Measurements from ENCODE around the gene PDZRN3. TPM values are rescaled to one million over a fixed set of nuclear protein-coding genes. Genes with fewer than 3 reads are reported as not detected.

PDZRN3 gene
- total RNA-seq, 1 donor from 2014 or later, result 21.9 TPM

DNA sequence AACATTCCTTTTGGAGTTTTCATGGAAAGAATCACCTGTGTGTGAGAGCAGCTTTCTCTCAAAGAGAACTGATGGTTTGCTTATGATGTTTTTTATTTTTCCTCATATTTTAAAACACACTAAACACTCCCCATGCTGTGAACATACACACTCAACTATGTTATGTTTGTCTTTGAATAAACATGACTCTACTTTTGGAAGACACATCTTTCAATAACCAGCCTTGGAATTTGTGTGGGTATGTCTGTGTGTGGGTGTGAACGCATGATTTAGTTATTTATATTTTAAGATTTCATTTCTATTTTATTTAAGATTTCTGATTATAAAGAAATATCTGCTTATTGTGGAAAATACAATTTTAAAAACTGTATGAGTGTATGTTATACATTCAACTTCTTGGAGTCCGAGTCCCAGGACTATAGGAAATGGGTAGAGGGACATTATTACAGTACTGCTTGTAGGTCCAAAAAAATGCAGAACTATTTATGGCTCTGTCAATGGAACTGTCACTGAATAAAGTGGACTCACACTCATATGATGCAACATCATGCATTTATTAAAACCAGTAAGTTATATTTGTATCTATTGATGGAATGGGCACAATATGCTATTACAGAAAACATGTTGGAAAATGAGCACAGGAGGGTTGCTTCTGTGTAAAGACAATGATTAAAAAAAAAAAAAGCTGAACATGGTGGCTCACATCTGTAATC lies 43.5 kb downstream of the PDZRN3 start:
- H3K4me3 Mint-ChIP-seq (ENCODE audit: unreplicated experiment), result no peak overlapping the region
- peaks cover 15% of the 10 kb centered on the region for H3K4me1 Mint-ChIP-seq (ENCODE audit: low read depth, unreplicated experiment)
- H3K27me3 Mint-ChIP-seq (ENCODE audit: unreplicated experiment), result peaks cover 2% of the 10 kb centered on the region
- TF ChIP-seq, protein P1, sequence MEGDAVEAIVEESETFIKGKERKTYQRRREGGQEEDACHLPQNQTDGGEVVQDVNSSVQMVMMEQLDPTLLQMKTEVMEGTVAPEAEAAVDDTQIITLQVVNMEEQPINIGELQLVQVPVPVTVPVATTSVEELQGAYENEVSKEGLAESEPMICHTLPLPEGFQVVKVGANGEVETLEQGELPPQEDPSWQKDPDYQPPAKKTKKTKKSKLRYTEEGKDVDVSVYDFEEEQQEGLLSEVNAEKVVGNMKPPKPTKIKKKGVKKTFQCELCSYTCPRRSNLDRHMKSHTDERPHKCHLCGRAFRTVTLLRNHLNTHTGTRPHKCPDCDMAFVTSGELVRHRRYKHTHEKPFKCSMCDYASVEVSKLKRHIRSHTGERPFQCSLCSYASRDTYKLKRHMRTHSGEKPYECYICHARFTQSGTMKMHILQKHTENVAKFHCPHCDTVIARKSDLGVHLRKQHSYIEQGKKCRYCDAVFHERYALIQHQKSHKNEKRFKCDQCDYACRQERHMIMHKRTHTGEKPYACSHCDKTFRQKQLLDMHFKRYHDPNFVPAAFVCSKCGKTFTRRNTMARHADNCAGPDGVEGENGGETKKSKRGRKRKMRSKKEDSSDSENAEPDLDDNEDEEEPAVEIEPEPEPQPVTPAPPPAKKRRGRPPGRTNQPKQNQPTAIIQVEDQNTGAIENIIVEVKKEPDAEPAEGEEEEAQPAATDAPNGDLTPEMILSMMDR (IDR thresholded peaks at IDR 0.05; ENCODE audit: partially characterized antibody, unreplicated experiment), result no peak
- H3K36me3 Mint-ChIP-seq (ENCODE audit: unreplicated experiment), result no peaks in the 10 kb centered on the region
- H3K9me3 Mint-ChIP-seq (ENCODE audit: unreplicated experiment), result peaks cover 4% of the 10 kb centered on the region
- no peak overlapping the region for H3K27ac Mint-ChIP-seq (ENCODE audit: unreplicated experiment)
- no peak for DNase-seq

GRCh38 chr3:73580343-73580742 lies 44.4 kb downstream of the PDZRN3 start:
- H3K4me1 Mint-ChIP-seq (ENCODE audit: low read depth, unreplicated experiment), result peaks cover 14% of the 10 kb centered on the region
- no peak for DNase-seq
- no peak overlapping the region for H3K27ac Mint-ChIP-seq (ENCODE audit: unreplicated experiment)
- TF ChIP-seq, protein P1 (IDR thresholded peaks at IDR 0.05; ENCODE audit: partially characterized antibody, unreplicated experiment), result no peak
- peaks cover 4% of the 10 kb centered on the region for H3K9me3 Mint-ChIP-seq (ENCODE audit: unreplicated experiment)
- H3K27me3 Mint-ChIP-seq (ENCODE audit: unreplicated experiment), result peaks cover 2% of the 10 kb centered on the region
- no peak overlapping the region for H3K4me3 Mint-ChIP-seq (ENCODE audit: unreplicated experiment)
- no peaks in the 10 kb centered on the region for H3K36me3 Mint-ChIP-seq (ENCODE audit: unreplicated experiment)

DNA sequence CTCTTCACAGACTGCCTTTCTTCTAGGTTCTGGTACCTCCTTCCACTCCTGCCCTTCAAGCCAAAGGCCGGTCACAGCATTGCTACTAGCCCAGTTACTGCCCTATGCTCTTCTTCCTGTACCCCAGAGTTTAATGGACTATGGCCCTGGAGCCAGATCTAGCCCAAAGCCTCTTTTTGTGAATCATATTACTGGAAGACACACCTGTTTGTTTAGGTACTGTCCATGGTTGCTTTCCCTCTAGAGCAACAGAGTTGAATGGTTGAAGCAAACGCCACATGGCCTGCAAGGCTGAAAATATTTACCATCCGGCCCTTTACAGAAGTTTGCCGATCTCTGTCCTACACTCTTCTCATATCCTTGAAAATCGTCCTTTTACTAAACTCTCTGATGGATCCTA lies 47.0 kb downstream of the PDZRN3 start:
- Mint-ChIP-seq H3K4me1 (ENCODE audit: low read depth, unreplicated experiment) (peaks cover 12% of the 10 kb centered on the region), H3K9me3 (ENCODE audit: unreplicated experiment) (peaks cover 4% of the 10 kb centered on the region), H3K36me3 (ENCODE audit: unreplicated experiment) (no peaks in the 10 kb centered on the region), H3K27me3 (ENCODE audit: unreplicated experiment) (no peaks in the 10 kb centered on the region), H3K4me3 (ENCODE audit: unreplicated experiment) (no peak overlapping the region), H3K27ac (ENCODE audit: unreplicated experiment) (no peak overlapping the region)
- no peak for DNase-seq
- TF ChIP-seq, protein P1 (IDR thresholded peaks at IDR 0.05; ENCODE audit: partially characterized antibody, unreplicated experiment), result no peak

DNA sequence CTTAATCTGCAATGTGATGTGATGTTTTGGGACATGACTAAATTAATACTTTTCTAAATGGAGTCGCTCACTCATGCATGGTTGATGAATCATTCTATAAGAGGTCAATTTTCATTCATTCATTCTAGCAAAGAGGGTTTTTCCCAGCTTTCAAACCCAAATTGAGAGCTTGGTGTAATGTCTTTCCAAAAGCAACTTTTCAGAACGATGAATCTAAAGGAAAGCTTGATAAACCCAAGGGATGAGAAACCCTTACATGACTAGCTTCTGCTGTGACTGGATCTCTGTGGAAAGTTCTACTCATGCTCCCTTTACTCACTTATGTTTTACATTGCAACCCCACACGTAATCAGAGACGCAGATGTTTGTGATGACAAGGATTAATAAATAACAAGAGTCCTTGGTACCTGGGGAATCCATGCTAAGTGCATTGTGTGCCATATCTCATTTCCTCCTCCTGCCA lies 47.7 kb downstream of the PDZRN3 start:
- DNase-seq, result no peak
- no peak overlapping the region for H3K4me3 Mint-ChIP-seq (ENCODE audit: unreplicated experiment)
- H3K27ac Mint-ChIP-seq (ENCODE audit: unreplicated experiment), result no peak overlapping the region
- TF ChIP-seq, protein P1 (IDR thresholded peaks at IDR 0.05; ENCODE audit: partially characterized antibody, unreplicated experiment), result no peak
- H3K9me3 Mint-ChIP-seq (ENCODE audit: unreplicated experiment), result peaks cover 4% of the 10 kb centered on the region
- H3K4me1 Mint-ChIP-seq (ENCODE audit: low read depth, unreplicated experiment), result peaks cover 12% of the 10 kb centered on the region
- H3K36me3 Mint-ChIP-seq (ENCODE audit: unreplicated experiment), result no peaks in the 10 kb centered on the region
- H3K27me3 Mint-ChIP-seq (ENCODE audit: unreplicated experiment), result no peaks in the 10 kb centered on the region

- no peaks in the 10 kb centered on the region for H3K36me3 Mint-ChIP-seq (ENCODE audit: unreplicated experiment)
- peaks cover 12% of the 10 kb centered on the region for H3K4me1 Mint-ChIP-seq (ENCODE audit: low read depth, unreplicated experiment)
- no peaks in the 10 kb centered on the region for H3K27me3 Mint-ChIP-seq (ENCODE audit: unreplicated experiment)
- DNase-seq, result no peak
- no peak overlapping the region for H3K27ac Mint-ChIP-seq (ENCODE audit: unreplicated experiment)
- H3K4me3 Mint-ChIP-seq (ENCODE audit: unreplicated experiment), result no peak overlapping the region
- peaks cover 4% of the 10 kb centered on the region for H3K9me3 Mint-ChIP-seq (ENCODE audit: unreplicated experiment)
- TF ChIP-seq, protein P1 (IDR thresholded peaks at IDR 0.05; ENCODE audit: partially characterized antibody, unreplicated experiment), result no peak
Measured at GRCh38 chr3:73575953-73576352, 48.8 kb downstream of the PDZRN3 start.

Data from glutamatergic neuron (in vitro differentiated cells).